Spleen (tissue), 7 donors: ENCODE measurements around the gene ABCE1.

Source experiments
- POLR2A ChIP-seq, 3 donors: fragments of 450-650 bp; IDR thresholded peaks; one replicate each; pipeline ENCODE4 v1.5.1; 2017; ENCODE audit warnings: antibody characterized with exemption in 3 of 3, mild to moderate bottlenecking in 1 of 3
- TF ChIP-seq, protein P1 (sequence below), 11 experiments: fragments of 200-600 bp in 7 of 11; fragments of 450-650 bp in 4 of 11; sonication (generic) in 4 of 11; IDR thresholded peaks in 8 of 11; conservative IDR thresholded peaks in 3 of 11; 1 replicate in 7 of 11; 2 replicates in 4 of 11; pipeline versions ENCODE4 v1.4.0 to v1.8.0; 2016 to 2021; ENCODE audit warnings: antibody characterized with exemption in 11 of 11, inconsistent platforms in 4 of 11, mild to moderate bottlenecking in 1 of 11
- donor health status: DM: no; HTN: no; CAD: no; lungs with moderate emphysema.
- donor health status: DM: no; HTN: no; CAD: no.
- donor health status: DM: no; HTN: no; CAD: no.

DNA sequence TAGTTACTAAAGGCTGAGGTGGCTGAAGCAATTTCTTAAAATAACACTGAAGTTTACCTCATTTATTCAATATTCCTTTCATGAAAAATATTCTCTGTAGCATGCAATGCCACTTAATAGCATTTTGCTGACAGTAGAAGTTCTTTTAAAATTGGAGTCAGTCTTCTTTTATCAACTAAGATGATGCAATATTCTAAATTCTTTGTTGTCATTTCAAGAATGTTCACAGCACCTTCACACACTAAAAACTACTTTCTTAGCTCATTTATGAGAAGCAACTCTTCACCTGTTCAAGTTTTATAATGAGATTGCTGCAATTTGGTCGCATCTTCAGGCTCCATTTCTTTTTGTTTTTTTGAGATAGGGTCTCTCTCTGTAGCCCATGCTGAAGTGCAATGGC lies 48.9 kb upstream of the ABCE1 start:
- TF ChIP-seq, protein P1, sequence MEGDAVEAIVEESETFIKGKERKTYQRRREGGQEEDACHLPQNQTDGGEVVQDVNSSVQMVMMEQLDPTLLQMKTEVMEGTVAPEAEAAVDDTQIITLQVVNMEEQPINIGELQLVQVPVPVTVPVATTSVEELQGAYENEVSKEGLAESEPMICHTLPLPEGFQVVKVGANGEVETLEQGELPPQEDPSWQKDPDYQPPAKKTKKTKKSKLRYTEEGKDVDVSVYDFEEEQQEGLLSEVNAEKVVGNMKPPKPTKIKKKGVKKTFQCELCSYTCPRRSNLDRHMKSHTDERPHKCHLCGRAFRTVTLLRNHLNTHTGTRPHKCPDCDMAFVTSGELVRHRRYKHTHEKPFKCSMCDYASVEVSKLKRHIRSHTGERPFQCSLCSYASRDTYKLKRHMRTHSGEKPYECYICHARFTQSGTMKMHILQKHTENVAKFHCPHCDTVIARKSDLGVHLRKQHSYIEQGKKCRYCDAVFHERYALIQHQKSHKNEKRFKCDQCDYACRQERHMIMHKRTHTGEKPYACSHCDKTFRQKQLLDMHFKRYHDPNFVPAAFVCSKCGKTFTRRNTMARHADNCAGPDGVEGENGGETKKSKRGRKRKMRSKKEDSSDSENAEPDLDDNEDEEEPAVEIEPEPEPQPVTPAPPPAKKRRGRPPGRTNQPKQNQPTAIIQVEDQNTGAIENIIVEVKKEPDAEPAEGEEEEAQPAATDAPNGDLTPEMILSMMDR (IDR thresholded peaks at IDR 0.05 in 8 of 11, conservative IDR thresholded peaks at IDR 0.05 in 3 of 11) = no peak
- no peak for TF ChIP-seq POLR2A (IDR thresholded peaks at IDR 0.05)
